OCI-LY3 (cell line): ENCODE data around the gene CYSRT1.

Source experiments
- CTCF ChIP-seq: fragments of 200-600, 300-600 bp; sonication (generic); IDR thresholded peaks from 2 replicates; pipeline ENCODE4 v1.5.1; 2014; ENCODE audit warnings: antibody characterized with exemption, low read length, low read depth
- EZH2phosphoT487 ChIP-seq: fragments of 200-600 bp; shearing (Covaris generic); IDR thresholded peaks from 2 replicates; pipeline ENCODE4 v1.6.1; 2018; ENCODE audit warnings: antibody characterized with exemption, mixed run types, low read depth

- TF ChIP-seq CTCF (no peak), EZH2phosphoT487 (no peak)
Measured at GRCh38 chr9:137188086-137188489, 36.9 kb upstream of the CYSRT1 start.
